Left colon (tissue), 2 donors: ENCODE results near the gene GSK3B. TPM values are rescaled to one million over a fixed set of nuclear protein-coding genes. Genes with fewer than 3 reads are reported as not detected.

ENCODE experiments used
- ATAC-seq: fragments of 200-7000 bp; cut with Tn5 transposase; one replicate; pipeline ENCODE4 v1.9.1; 2020; ENCODE audit warnings: mild to moderate bottlenecking, moderate library complexity
- DNase-seq, 2 donors: peaks; one replicate each; pipeline ENCODE4 v3.0.0-alpha.2; 2020
- intact Hi-C, 2 donors: fragments of 100-400 bp; cut with DNase I in 1 of 2; cut with micrococcal nuclease in 1 of 2; formaldehyde crosslinking; loops; one replicate each; pipeline versions ENCODE4 v1.11.2 to v1.14.0; 2022; cut with DNase I, micrococcal nuclease
- total RNA-seq, 2 donors: library from RNA; stranded (reverse); fragmentation: NEBNext Ultra II Directional; extraction: Animal tissue kit (Norgen Biotek cat#: 25700); gene quantifications; one replicate each; pipeline ENCODE4 v1.2.1, GENCODE V29; 2021
- donor health status: DM: no; HTN: no; CAD: no.
- donor health status: DM: yes; HTN: yes; CAD: no.

The GSK3B gene
- total RNA-seq, 2 donors from 2014 or later, result 39.3 to 47.5 TPM

GRCh38 chr3:120101624-120102023, 7.4 kb upstream of the GSK3B start:
- DNase-seq (no peak), ATAC-seq (no peak)
- intact Hi-C loops, result no loop called here

GRCh38 chr3:120100711-120101110, 6.5 kb upstream of the GSK3B start:
- DNase-seq, result no peak
- no peak for ATAC-seq
- intact Hi-C loops, result no loop called here

- no peak for ATAC-seq
- intact Hi-C loops, result loop anchor here in 1 of 2 donors (5.0 kb wide), 1 partner anchor 206 kb away; no protein-coding TSS in a partner anchor
Observed at GRCh38 chr3:120098710-120099109, 4.5 kb upstream of the GSK3B start.

GRCh38 chr3:120095979-120096426, 1.8 kb upstream of the GSK3B start:
- ATAC-seq, result no peak
- intact Hi-C loops, result loop anchor here in 1 of 2 donors (5.0 kb wide), 1 partner anchor 204 kb away; no protein-coding TSS in a partner anchor

More at GRCh38 chr3:120098710-120099109, 4.5 kb upstream of the GSK3B start:
- no peak for DNase-seq

GRCh38 chr3:120095226-120095978, 1.2 kb upstream of the GSK3B start:
- DNase-seq (peak; percentile 94), ATAC-seq (peak; percentile 66)
- intact Hi-C loops, result loop anchor here in 1 of 2 donors (5.0 kb wide), 1 partner anchor 203 kb away; no protein-coding TSS in a partner anchor

More at GRCh38 chr3:120095979-120096426, 1.8 kb upstream of the GSK3B start:
- DNase-seq, result no peak

- ATAC-seq, result peak; percentile 72
- intact Hi-C loops, result loop anchor here in 1 of 2 donors (5.0 kb wide), 1 partner anchor 202 kb away; no protein-coding TSS in a partner anchor
- peak; percentile 94 to 99 for DNase-seq
Observed at GRCh38 chr3:120094776-120095225, 554 bp upstream of the GSK3B start.

GRCh38 chr3:120093119-120093910, 932 bp downstream of the GSK3B start:
- peak in 1 of 2 donors; percentile 38 for DNase-seq
- ATAC-seq, result no peak
- intact Hi-C loops, result no loop called here

- DNase-seq, result no peak
- ATAC-seq, result no peak
- intact Hi-C loops, result no loop called here
Observed at GRCh38 chr3:120092474-120092873, 1.8 kb downstream of the GSK3B start.

GRCh38 chr3:120090422-120090821, 3.8 kb downstream of the GSK3B start:
- intact Hi-C loops, result no loop called here
- DNase-seq (no peak), ATAC-seq (no peak)

GRCh38 chr3:120089089-120089488, 5.2 kb downstream of the GSK3B start:
- no peak for ATAC-seq
- intact Hi-C loops, result no loop called here

GRCh38 chr3:120088622-120089021, 5.6 kb downstream of the GSK3B start:
- ATAC-seq (no peak), DNase-seq (no peak)
- intact Hi-C loops, result no loop called here

More at GRCh38 chr3:120089089-120089488, 5.2 kb downstream of the GSK3B start:
- DNase-seq, result no peak

- intact Hi-C loops, result no loop called here
- DNase-seq, result no peak
- ATAC-seq, result no peak
Observed at GRCh38 chr3:120081719-120082118, 12.5 kb downstream of the GSK3B start.

GRCh38 chr3:120080836-120081235, 13.4 kb downstream of the GSK3B start:
- DNase-seq (no peak), ATAC-seq (no peak)
- intact Hi-C loops, result no loop called here

GRCh38 chr3:120077731-120078130, 16.5 kb downstream of the GSK3B start:
- DNase-seq (no peak), ATAC-seq (no peak)
- intact Hi-C loops, result no loop called here

- ATAC-seq (peak; percentile 64), DNase-seq (no peak)
- intact Hi-C loops, result no loop called here
Observed at GRCh38 chr3:120072867-120073525, 21.3 kb downstream of the GSK3B start.

- intact Hi-C loops, result no loop called here
- DNase-seq, result no peak
- no peak for ATAC-seq
Observed at GRCh38 chr3:120071259-120071658, 23.0 kb downstream of the GSK3B start.

- DNase-seq, result no peak
- peak; percentile 83 for ATAC-seq
- intact Hi-C loops, result no loop called here
Observed at GRCh38 chr3:120070263-120070981, 23.8 kb downstream of the GSK3B start.

GRCh38 chr3:120067083-120067482, 27.2 kb downstream of the GSK3B start:
- intact Hi-C loops, result no loop called here
- DNase-seq (no peak), ATAC-seq (peak; percentile 40)
